Left ventricle myocardium inferior (tissue), 1 donor: ENCODE measurements around the gene UMPS. TPM values are rescaled to one million over a fixed set of nuclear protein-coding genes. Genes with fewer than 3 reads are reported as not detected.

Experiments
- DNase-seq: peaks from one replicate; pipeline ENCODE4 v3.0.0-alpha.2; 2020
- H3K27ac ChIP-seq: fragments of 200-600 bp; replicated peaks from 2 replicates; pipeline ENCODE4 v1.8.0; 2021
- H3K27me3 ChIP-seq: fragments of 200-600 bp; 2 replicates; pipeline ENCODE4 v1.8.0; 2021; ENCODE audit warnings: low read depth
- H3K36me3 ChIP-seq: fragments of 200-600 bp; 2 replicates; pipeline ENCODE4 v1.8.0; 2021
- H3K4me1 ChIP-seq: fragments of 200-600 bp; 2 replicates; pipeline ENCODE4 v1.8.0; 2021
- H3K4me3 ChIP-seq: fragments of 200-600 bp; 2 replicates; pipeline ENCODE4 v1.8.0; 2021; ENCODE audit warnings: mild to moderate bottlenecking, moderate library complexity
- H3K9me3 ChIP-seq: fragments of 200-600 bp; replicated peaks from 2 replicates; pipeline ENCODE4 v1.8.0; 2021
- CTCF ChIP-seq: fragments of 200-600 bp; IDR thresholded peaks from 2 replicates; pipeline ENCODE4 v1.8.0; 2021; ENCODE audit warnings: antibody characterized with exemption, mild to moderate bottlenecking, borderline replicate concordance
- intact Hi-C: fragments of 100-400 bp; cut with micrococcal nuclease; formaldehyde crosslinking; loops from one replicate; pipeline ENCODE4 v1.11.0; 2022
- total RNA-seq: library from RNA; stranded (reverse); fragmentation: NEBNext Ultra II Directional; extraction: Animal tissue kit (Norgen Biotek cat#: 25700); gene quantifications from one replicate; pipeline ENCODE4 v1.2.1, GENCODE V29; 2021
- donor health status: DM: no; HTN: yes; CAD: no; lungs with severe emphysema.

The UMPS gene
- total RNA-seq, 1 donor from 2014 or later: 9.0 TPM

DNA sequence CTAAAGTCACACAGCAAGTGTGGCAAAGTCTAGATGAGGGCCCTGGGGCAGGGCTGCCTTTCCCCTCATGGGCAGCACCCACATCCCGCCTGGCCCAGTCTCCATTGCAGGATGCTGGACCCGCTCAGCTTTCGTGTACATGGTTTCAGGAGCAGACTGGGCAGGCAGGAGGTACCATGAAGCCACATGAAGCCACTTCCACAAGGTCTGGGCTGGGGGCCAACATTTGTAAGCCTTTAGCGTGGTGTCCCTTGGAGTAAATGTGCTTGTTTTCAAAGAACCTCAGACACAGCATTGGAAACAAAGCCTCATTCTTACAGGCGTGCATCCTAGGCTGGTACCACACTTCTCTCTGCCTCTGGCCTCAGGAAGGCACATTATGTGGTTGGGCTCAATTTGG is 34.5 kb downstream of the UMPS start:
- TF ChIP-seq CTCF: no peak
- Histone ChIP-seq H3K4me1 (peaks cover 30% of the 10 kb centered on the region), H3K27ac (no peak overlapping the region), H3K27me3 (no peaks in the 10 kb centered on the region), H3K4me3 (no peak overlapping the region), H3K9me3 (no peaks in the 10 kb centered on the region), H3K36me3 (peaks cover 60% of the 10 kb centered on the region)
- intact Hi-C loops: no loop called here
- no peak for DNase-seq

- no peak for DNase-seq
- Histone ChIP-seq H3K4me3 (no peak overlapping the region), H3K27ac (no peak overlapping the region), H3K36me3 (peaks cover 60% of the 10 kb centered on the region), H3K4me1 (peaks cover 34% of the 10 kb centered on the region), H3K9me3 (no peaks in the 10 kb centered on the region), H3K27me3 (no peaks in the 10 kb centered on the region)
- intact Hi-C loops: no loop called here
- no peak for TF ChIP-seq CTCF
Measured at GRCh38 chr3:124765197-124765840, 35.1 kb downstream of the UMPS start.

DNA sequence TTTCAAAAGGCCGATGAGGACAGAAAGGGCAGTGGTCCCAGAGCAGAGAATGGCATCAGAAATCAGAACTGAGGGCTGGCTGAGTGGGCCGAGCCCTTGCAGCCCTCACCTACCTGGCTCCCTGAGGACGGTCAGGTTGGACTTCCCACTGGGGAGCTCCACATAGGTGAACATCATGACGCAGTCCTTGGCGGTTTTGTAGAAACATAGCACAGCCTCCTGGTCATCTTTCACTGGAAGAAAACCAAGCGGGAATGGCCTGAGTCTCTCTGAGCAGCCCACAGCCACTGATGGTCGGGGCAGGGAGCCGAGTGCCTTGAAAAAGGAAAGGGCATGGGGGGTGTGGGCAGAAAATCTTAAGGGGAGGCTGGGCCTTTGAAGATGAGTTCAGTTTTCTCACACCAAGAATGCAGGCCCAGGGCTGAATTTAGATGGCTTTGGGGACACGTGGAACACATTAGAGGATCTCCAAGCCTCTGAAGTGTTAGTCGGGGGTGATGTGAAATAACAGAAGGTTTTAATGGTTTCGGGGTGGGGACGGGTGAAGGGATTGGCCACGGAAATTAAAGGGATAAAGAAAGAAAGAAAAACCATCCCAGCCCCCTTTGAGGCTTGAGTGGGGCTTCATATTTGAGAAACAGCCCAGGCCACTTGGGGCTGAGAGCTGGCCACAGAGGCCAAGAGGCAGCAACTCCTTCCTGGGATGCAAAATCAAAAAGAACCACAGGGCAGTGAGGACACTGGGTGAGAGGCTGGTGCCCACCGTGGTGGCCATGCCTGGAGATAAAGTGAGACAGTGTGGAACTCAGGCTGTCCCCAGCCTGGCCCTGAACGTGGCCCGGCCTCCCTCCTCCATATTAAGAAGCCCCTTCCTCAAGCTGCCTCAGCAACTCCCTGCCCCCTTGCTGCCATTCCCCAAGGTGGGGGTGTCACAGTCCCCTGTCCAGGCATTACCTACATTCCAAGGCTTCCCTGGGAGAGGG is 36.2 kb downstream of the UMPS start:
- no peak for DNase-seq
- no peak overlapping the region for H3K27ac ChIP-seq
- intact Hi-C loops: no loop called here
- H3K4me3 ChIP-seq: no peak overlapping the region
- H3K36me3 ChIP-seq: peaks cover 60% of the 10 kb centered on the region
- no peaks in the 10 kb centered on the region for H3K9me3 ChIP-seq
- no peaks in the 10 kb centered on the region for H3K27me3 ChIP-seq
- peaks cover 35% of the 10 kb centered on the region for H3K4me1 ChIP-seq
- no peak for TF ChIP-seq CTCF

DNA sequence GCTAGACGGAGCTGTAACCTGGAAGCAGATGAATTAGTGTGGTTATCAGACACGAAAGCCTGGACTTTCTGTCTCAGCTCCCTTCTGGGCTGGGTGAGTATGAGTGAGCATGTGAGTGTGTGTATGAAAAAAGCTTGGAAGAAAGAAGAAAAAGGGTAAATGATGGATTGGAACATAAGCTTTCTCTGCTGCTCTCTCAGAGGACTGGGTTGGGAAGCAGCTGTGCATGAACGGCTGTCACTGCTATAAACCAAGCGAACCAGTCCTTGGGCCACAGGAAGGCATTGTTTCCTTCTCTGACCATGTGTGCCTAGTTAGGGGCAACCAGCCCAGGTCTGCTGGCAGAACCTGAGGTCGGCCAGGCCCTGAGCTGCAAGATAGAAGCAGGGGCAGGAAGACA is 37.0 kb downstream of the UMPS start:
- Histone ChIP-seq H3K27ac (no peak overlapping the region), H3K9me3 (no peaks in the 10 kb centered on the region), H3K4me1 (peaks cover 35% of the 10 kb centered on the region), H3K27me3 (no peaks in the 10 kb centered on the region), H3K4me3 (no peak overlapping the region), H3K36me3 (peaks cover 60% of the 10 kb centered on the region)
- DNase-seq: no peak
- intact Hi-C loops: no loop called here
- no peak for TF ChIP-seq CTCF

DNA sequence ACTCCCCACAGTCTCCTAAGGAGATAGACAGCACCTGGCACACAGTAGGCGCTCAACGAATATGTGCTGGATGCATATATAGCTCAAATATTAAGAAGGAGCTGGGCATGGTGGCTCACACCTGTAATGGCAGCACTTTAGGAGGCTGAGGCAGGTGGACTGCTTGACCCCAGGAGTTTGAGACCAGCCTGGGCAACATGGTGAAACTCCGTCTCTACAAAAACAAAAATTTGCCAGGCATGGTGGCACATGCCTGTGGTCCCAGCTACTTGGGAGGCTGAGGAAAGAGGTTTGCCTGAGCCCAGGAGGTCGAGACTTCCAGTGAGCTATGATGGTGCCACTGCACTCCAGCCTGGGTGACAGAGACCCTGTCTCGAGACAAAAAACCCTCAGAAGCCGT is 37.4 kb downstream of the UMPS start:
- Histone ChIP-seq H3K9me3 (no peaks in the 10 kb centered on the region), H3K27ac (no peak overlapping the region), H3K4me1 (peaks cover 39% of the 10 kb centered on the region), H3K36me3 (peaks cover 60% of the 10 kb centered on the region), H3K27me3 (no peaks in the 10 kb centered on the region), H3K4me3 (no peak overlapping the region)
- no peak for DNase-seq
- no peak for TF ChIP-seq CTCF
- intact Hi-C loops: no loop called here
